ENCODE results near the gene OOEP.

OOEP gene

DNA sequence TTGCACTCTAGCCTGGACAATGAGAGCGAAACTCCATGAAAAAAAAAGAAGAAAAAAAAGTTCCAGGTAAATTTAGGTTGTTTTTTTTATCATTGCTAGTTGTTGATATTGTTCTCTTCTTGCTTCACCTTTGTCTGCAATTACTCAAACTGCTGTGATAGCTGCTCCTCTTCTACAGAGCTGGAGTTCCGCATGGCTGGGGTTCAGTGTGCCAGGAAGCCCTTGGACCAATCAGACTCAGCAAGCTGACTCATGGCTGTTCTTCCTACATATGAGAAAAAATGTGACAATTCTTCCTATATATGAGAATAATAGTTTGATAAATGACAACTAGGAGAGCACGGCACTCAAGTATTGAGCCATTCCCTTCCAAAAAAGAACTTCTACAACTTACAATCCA, 44.0 kb downstream of the OOEP start:
- Histone ChIP-seq H3K4me1 (ENCODE audit: control insufficient read depth, insufficient read depth, low read length) (no peaks in the 10 kb centered on the region), H3K27me3 (ENCODE audit: control insufficient read depth, insufficient read depth, low read length) (no peaks in the 10 kb centered on the region), H3K4me3 (ENCODE audit: low read length) (no peak overlapping the region), H3K9ac (ENCODE audit: low read length) (no peak overlapping the region), H3K36me3 (ENCODE audit: control insufficient read depth, insufficient read depth, low read length) (no peaks in the 10 kb centered on the region), H3K27ac (ENCODE audit: low read depth, low read length) (no peak overlapping the region)

DNA sequence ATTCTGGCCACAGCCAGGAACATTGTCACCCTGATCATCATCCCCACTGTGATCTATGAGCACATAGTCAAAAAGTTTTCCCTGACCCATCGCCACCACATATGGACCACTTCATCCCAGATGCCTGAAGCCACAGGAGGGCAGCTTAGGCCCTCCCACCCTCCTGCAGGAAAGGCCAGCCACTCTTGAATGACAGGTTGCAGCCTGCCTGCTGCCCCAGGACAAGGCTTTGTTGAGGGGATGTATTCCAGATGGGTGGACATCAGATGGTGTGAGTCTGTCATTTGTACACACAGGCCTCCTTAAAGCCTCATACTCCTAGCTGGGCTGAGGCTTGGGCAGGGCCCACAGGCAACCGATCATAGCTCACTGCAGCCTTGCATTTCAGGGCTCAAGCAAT, 46.4 kb downstream of the OOEP start:
- Histone ChIP-seq H3K27me3 (ENCODE audit: control insufficient read depth, insufficient read depth, low read length) (no peaks in the 10 kb centered on the region), H3K4me1 (ENCODE audit: control insufficient read depth, insufficient read depth, low read length) (no peaks in the 10 kb centered on the region), H3K27ac (ENCODE audit: low read depth, low read length) (no peak overlapping the region), H3K36me3 (ENCODE audit: control insufficient read depth, insufficient read depth, low read length) (no peaks in the 10 kb centered on the region), H3K4me3 (ENCODE audit: low read length) (no peak overlapping the region), H3K9ac (ENCODE audit: low read length) (no peak overlapping the region)
